D721Med (cell line): ENCODE measurements around the gene EPHB1.

ENCODE experiments used
- DNase-seq: peaks from one replicate; pipeline ENCODE4 v3.0.0; 2011; ENCODE audit warnings: low spot score; ENCODE audit not compliant: insufficient read length
- FAIRE-seq: peaks from 2 replicates; lab custom pipeline; 2011; peaks lifted over from hg19 to GRCh38; lab: Jason Lieb, UNC
- CTCF ChIP-seq: IDR thresholded peaks from 2 replicates; pipeline ENCODE4 v1.5.1; 2012; ENCODE audit warnings: mild to moderate bottlenecking, control low read depth; ENCODE audit not compliant: insufficient read depth; ENCODE audit errors: missing control alignments

Gene EPHB1

DNA sequence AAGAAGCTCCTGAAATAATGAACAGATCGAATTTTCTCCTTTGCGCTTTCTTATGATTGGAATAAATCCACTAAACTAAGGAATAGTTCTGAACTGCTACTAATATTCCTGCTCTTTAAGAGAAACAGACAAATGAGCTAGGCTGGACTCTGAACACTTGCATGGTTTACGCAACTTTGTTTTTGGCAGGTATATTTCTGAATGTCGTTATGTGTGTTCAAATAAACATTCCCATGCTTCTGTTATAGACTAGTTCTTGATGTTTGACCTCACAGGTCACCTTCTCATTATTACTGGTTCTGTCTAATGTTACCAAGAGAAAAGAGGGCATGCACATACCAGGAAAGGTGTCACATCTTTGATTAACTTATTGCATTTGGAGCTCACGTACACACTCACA is 418.2 kb downstream of the EPHB1 start:
- DNase-seq, result no peak
- FAIRE-seq, result no peak
- no peak for TF ChIP-seq CTCF

- FAIRE-seq (no peak), DNase-seq (no peak)
- TF ChIP-seq CTCF, result no peak
These were observed 418.8 kb downstream of the EPHB1 start for GRCh38 chr3:135213822-135214221.

DNA sequence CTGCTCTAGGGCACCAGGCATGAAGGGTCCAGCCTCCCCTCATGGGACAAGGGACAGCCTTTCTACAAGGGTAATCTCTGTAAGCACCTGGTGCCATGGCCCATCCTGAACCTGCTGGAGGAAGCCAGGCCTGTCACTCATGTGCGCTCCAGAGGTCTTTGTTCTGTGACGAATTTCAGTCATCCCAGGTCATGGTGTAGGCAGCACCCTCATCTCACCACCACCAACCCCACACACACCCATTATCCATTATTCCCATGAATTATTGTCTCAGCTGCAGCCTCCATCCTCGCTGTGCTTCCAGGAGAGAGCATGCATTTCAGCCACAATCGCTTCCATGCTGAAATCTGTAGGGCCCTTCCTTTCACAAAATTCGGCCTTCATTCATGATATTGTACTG is 419.3 kb downstream of the EPHB1 start:
- no peak for TF ChIP-seq CTCF
- FAIRE-seq (no peak), DNase-seq (no peak)

DNA sequence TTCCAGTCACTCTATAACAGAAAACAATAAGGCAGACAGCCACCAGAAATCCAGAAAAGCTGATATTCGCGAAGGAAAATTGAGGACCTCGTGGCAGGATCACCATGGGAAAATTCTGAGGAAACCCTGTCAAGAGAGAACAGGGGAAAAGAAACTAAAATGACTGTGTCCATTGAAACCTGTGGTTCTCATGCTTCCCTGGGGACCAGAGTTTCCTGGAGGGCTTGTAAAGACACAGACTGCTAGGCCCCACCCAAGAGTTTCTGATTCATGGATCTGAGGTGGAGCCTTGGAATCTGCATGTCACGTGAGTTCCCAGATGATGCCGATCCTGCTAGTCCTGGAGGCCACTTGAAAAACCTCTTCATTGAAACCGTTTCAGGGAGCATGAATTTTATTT is 420.5 kb downstream of the EPHB1 start:
- DNase-seq (no peak), FAIRE-seq (no peak)
- TF ChIP-seq CTCF, result no peak

GRCh38 chr3:135216659-135217058 is 421.6 kb downstream of the EPHB1 start:
- TF ChIP-seq CTCF, result no peak
- no peak for DNase-seq
- FAIRE-seq, result no peak

DNA sequence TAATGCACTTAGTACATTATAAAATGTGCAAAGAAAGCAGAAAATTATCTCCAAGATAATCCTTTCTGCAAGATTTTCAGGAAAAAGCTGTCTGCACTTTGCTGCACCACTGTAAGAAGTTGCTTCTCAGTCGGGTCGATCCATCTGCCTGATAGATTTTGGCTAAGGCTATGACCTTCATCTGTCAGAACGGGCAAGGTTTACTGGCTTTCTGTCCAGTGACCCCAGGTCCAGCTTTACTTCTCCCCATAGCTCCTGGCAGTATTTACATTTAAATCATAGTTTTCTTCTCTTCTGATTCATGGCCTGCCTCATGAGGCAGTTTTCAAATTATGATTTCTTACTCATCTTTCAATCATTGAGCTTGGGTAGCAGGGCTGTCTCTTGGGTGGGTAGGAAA is 422.7 kb downstream of the EPHB1 start:
- no peak for FAIRE-seq
- no peak for DNase-seq

DNA sequence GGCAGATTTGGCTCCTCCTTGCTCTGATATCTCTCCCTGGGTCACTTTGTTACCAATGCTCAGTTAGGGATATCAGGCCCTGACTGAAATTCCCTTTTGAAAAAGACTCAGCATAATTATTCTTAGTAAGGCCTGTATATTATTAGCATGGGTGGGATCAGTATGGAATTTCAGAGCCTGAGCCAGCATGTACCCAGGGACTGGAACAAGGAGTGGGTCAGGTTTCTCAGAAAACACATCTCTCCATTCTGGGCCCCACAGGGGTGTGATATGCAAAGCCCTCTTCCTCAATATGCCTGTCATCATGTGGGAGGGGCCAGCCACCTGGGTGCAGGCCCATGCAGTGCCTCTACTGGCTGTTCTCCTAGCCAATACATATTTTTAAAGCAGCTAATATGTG is 423.2 kb downstream of the EPHB1 start:
- no peak for DNase-seq
- FAIRE-seq, result no peak
- no peak for TF ChIP-seq CTCF

More for the DNA sequence above, 422.7 kb downstream of the EPHB1 start:
- no peak for TF ChIP-seq CTCF
